SH-SY5Y (cell line): Measurements from ENCODE around the gene TUBG2.

Experiments
- GATA2 ChIP-seq: IDR thresholded peaks from 2 replicates; pipeline ENCODE4 v1.6.1; 2011; ENCODE audit warnings: mild to moderate bottlenecking, low read depth, low read length
- GATA3 ChIP-seq: IDR thresholded peaks from 2 replicates; pipeline ENCODE4 v1.6.1; 2011; ENCODE audit warnings: low read depth, mild to moderate bottlenecking, low read length, moderate library complexity

DNA sequence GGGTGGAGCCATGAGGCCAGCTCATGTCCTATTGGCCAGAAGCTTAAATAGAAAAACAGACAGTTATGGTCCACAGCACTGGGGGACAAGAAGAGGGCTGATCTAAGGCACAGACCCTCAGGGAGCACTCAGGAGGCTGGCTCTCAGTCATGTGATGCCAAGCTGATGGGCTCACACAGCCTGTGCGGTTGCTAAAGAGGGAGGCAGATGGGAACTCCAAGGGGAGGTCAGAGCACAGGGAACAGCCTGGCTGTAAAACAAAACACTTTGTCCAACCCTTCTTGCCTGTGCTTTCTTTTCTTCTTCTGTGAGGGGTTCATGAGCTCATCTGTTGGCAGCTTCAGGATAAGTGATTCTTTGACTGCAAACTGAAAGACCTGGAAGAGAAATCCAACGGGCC lies 50.5 kb downstream of the TUBG2 start:
- TF ChIP-seq GATA2 (no peak), GATA3 (no peak)
